ENCODE results near the gene CCNB1.
"Not testable (repeated sequence)": the region's sequence is repeated elsewhere in the genome, so short reads cannot be mapped to it uniquely, and the experiment has no call there.

Gene CCNB1

GRCh38 chr5:69136293-69136692 lies 30.7 kb upstream of the CCNB1 start:
- peak; percentile 43 for DNase-seq (ENCODE audit: extremely low read depth, insufficient read length)
- no peak for TF ChIP-seq CTCF (IDR thresholded peaks at IDR 0.05; ENCODE audit: insufficient read depth, low read length, poor library complexity, severe bottlenecking)
- H3K27me3 ChIP-seq (replicated peaks; ENCODE audit: control insufficient read depth, insufficient read depth, low read length): no peaks in the 10 kb centered on the region
- H3K36me3 ChIP-seq (ENCODE audit: control insufficient read depth, insufficient read depth, low read length): no peaks in the 10 kb centered on the region; the same call in none of the 2 replicates
- no peak overlapping the region for H3K4me3 ChIP-seq (replicated peaks; ENCODE audit: low read depth, low read length)

- not testable (repeated sequence) for H3K27me3 ChIP-seq (replicated peaks; ENCODE audit: control insufficient read depth, insufficient read depth, low read length); DNase-seq (ENCODE audit: extremely low read depth, insufficient read length); H3K36me3 ChIP-seq (ENCODE audit: control insufficient read depth, insufficient read depth, low read length); H3K4me3 ChIP-seq (replicated peaks; ENCODE audit: low read depth, low read length)
Observed at GRCh38 chr5:69137208-69137607, 29.7 kb upstream of the CCNB1 start.

DNA sequence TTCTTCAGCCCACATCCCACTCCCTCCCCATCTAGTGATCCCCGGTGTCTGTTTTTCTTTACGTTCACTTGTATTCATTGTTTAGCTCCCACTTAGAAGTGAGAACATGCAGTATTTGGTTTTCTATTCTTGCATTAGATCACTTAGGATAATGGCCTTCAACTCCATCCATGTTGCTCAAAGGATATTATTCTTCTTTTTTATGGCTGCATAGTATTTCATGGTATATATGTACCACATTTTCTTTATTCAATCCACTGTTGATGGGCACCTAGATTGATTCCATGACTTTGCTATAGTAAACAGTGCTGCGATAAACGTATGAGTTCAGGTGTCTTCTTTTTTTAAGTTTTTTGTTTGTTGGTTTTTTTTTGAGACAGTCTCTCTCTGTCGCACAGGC lies 29.1 kb upstream of the CCNB1 start:
- TF ChIP-seq CTCF (IDR thresholded peaks at IDR 0.05; ENCODE audit: insufficient read depth, low read length, poor library complexity, severe bottlenecking): no peak
- Histone ChIP-seq H3K4me3 (replicated peaks; ENCODE audit: low read depth, low read length) (no peak overlapping the region), H3K27me3 (replicated peaks; ENCODE audit: control insufficient read depth, insufficient read depth, low read length) (no peaks in the 10 kb centered on the region), H3K36me3 (ENCODE audit: control insufficient read depth, insufficient read depth, low read length) (no peaks in the 10 kb centered on the region; the same call in 1 of the 2 replicates)
- no peak for DNase-seq (ENCODE audit: extremely low read depth, insufficient read length)

DNA sequence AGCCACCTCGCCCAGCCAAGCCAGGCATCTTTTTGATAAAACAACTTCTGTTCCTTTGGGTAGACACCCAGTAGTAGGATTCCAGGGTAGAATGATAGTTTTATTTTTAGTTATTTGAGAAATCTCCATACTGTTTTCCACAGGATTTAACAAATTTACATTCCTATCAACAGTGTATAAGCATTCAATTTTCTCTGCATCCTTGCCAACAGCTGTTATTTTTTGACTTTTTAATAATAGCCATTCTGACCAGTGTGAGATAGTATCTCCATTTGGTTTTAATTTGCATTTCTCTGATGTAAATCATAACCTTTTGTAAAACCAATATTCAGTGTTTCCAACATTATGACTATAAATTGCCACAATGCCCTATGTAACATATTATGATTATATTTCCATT lies 28.2 kb upstream of the CCNB1 start:
- H3K36me3 ChIP-seq (ENCODE audit: control insufficient read depth, insufficient read depth, low read length): no peaks in the 10 kb centered on the region
- no peak for TF ChIP-seq CTCF (IDR thresholded peaks at IDR 0.05; ENCODE audit: insufficient read depth, low read length, poor library complexity, severe bottlenecking)
- DNase-seq (ENCODE audit: extremely low read depth, insufficient read length): no peak
- H3K27me3 ChIP-seq (replicated peaks; ENCODE audit: control insufficient read depth, insufficient read depth, low read length): no peaks in the 10 kb centered on the region
- no peak overlapping the region for H3K4me3 ChIP-seq (replicated peaks; ENCODE audit: low read depth, low read length)

DNA sequence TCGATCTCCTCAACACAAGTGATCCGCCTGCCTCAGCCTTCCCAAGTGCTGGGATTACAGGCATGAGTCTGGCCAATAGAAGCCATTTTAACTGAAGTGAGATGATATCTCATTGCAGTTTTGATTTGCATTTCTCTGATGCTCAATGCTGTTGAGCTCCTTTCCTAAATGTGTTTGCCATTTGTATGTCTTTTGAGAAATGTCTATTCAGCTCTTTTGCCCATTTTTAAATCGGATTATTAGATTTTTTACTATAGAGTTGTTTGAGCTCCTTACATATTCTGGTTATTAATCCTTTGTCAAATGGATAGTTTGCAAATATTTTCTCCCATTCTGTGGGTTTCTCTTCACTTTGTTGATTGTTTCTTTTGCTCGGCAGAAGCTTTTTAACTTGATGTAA lies 26.7 kb upstream of the CCNB1 start:
- not testable (repeated sequence) for H3K27me3 ChIP-seq (replicated peaks; ENCODE audit: control insufficient read depth, insufficient read depth, low read length); DNase-seq (ENCODE audit: extremely low read depth, insufficient read length); H3K36me3 ChIP-seq (ENCODE audit: control insufficient read depth, insufficient read depth, low read length); H3K4me3 ChIP-seq (replicated peaks; ENCODE audit: low read depth, low read length)

- no peaks in the 10 kb centered on the region for H3K36me3 ChIP-seq (ENCODE audit: control insufficient read depth, insufficient read depth, low read length)
- no peak for TF ChIP-seq CTCF (IDR thresholded peaks at IDR 0.05; ENCODE audit: insufficient read depth, low read length, poor library complexity, severe bottlenecking)
Observed at GRCh38 chr5:69140827-69141226, 26.1 kb upstream of the CCNB1 start.

GRCh38 chr5:69148576-69148975 lies 18.4 kb upstream of the CCNB1 start:
- not testable (repeated sequence) for H3K4me3 ChIP-seq (replicated peaks; ENCODE audit: low read depth, low read length); H3K27me3 ChIP-seq (replicated peaks; ENCODE audit: control insufficient read depth, insufficient read depth, low read length); DNase-seq (ENCODE audit: extremely low read depth, insufficient read length)

More at GRCh38 chr5:69140827-69141226, 26.1 kb upstream of the CCNB1 start:
- no peak overlapping the region for H3K4me3 ChIP-seq (replicated peaks; ENCODE audit: low read depth, low read length)
- no peaks in the 10 kb centered on the region for H3K27me3 ChIP-seq (replicated peaks; ENCODE audit: control insufficient read depth, insufficient read depth, low read length)
- no peak for DNase-seq (ENCODE audit: extremely low read depth, insufficient read length)

More at GRCh38 chr5:69148576-69148975, 18.4 kb upstream of the CCNB1 start:
- H3K36me3 ChIP-seq (ENCODE audit: control insufficient read depth, insufficient read depth, low read length): not testable (repeated sequence)
